Endodermal cell (in vitro differentiated cells): Measurements from ENCODE around the gene RAPGEF2. TPM values are rescaled to one million over a fixed set of nuclear protein-coding genes. Genes with fewer than 3 reads are reported as not detected.

ENCODE experiments used
- DNase-seq: peaks from one replicate; pipeline ENCODE4 v3.0.0-alpha.2; 2017
- H3K27ac ChIP-seq: 2 replicates; pipeline ENCODE4 v1.5.1; 2013; ENCODE audit warnings: mild to moderate bottlenecking, low read depth, low read length, moderate library complexity
- H3K27me3 ChIP-seq: 2 replicates; pipeline ENCODE4 v1.6.1; 2013; ENCODE audit warnings: mild to moderate bottlenecking, low read length, moderate library complexity; ENCODE audit not compliant: insufficient read depth, control insufficient read depth, poor library complexity, severe bottlenecking
- H3K36me3 ChIP-seq: 2 replicates; pipeline ENCODE4 v1.7.0; 2013; ENCODE audit warnings: mild to moderate bottlenecking, low read length, moderate library complexity; ENCODE audit not compliant: control insufficient read depth, insufficient read depth
- H3K4me1 ChIP-seq: one replicate; pipeline ENCODE4 v1.7.0; 2013; ENCODE audit warnings: low read length; ENCODE audit not compliant: control insufficient read depth, insufficient read depth
- H3K4me3 ChIP-seq: 2 replicates; pipeline ENCODE4 v1.5.1; 2013; ENCODE audit warnings: mild to moderate bottlenecking, low read length, moderate library complexity
- H3K9ac ChIP-seq: 2 replicates; pipeline ENCODE4 v1.6.1; 2013; ENCODE audit warnings: mild to moderate bottlenecking, low read length, moderate library complexity; ENCODE audit not compliant: poor library complexity, severe bottlenecking; ENCODE audit errors: extremely low read depth
- H3K9me3 ChIP-seq: 2 replicates; pipeline ENCODE4 v1.6.1; 2013; ENCODE audit warnings: mild to moderate bottlenecking, low read length, moderate library complexity; ENCODE audit not compliant: control insufficient read depth
- H3K27ac Mint-ChIP-seq: 2 replicates; pipeline ENCODE4 v1.8.0; 2020; ENCODE audit warnings: mixed read lengths
- H3K27me3 Mint-ChIP-seq: 2 replicates; pipeline ENCODE4 v1.8.0; 2021; ENCODE audit warnings: mild to moderate bottlenecking, mixed read lengths; ENCODE audit not compliant: insufficient read depth
- H3K36me3 Mint-ChIP-seq: 2 replicates; pipeline ENCODE4 v1.8.0; 2020; ENCODE audit warnings: low read depth, mixed read lengths
- H3K4me1 Mint-ChIP-seq: 2 replicates; pipeline ENCODE4 v1.8.0; 2020; ENCODE audit warnings: mixed read lengths
- H3K4me3 Mint-ChIP-seq: 2 replicates; pipeline ENCODE4 v1.8.0; 2020; ENCODE audit warnings: mild to moderate bottlenecking, moderate library complexity, mixed read lengths
- H3K9me3 Mint-ChIP-seq: 2 replicates; pipeline ENCODE4 v1.8.0; 2020; ENCODE audit warnings: mild to moderate bottlenecking, mixed read lengths
- CTCF ChIP-seq: fragments of 200-600 bp; sonication (generic); conservative IDR thresholded peaks from 2 replicates; pipeline ENCODE4 v1.5.0; 2021; ENCODE audit warnings: antibody characterized with exemption, mild to moderate bottlenecking
- WGBS, 2 experiments: methylation state at CpG; one replicate each; pipeline versions ENCODE4 v1.1.5 to v1.1.7; 2013; ENCODE audit warnings: missing lambda C conversion rate in 2 of 2, mixed read lengths in 1 of 2; ENCODE audit not compliant: insufficient coverage in 1 of 2, insufficient read length in 1 of 2; 5-methylcytosine and 5-hydroxymethylcytosine counted together
- total RNA-seq, 2 donors: library from RNA; stranded (reverse); fragmentation: NEBNext Ultra II Directional in 1 of 2; extraction: Animal tissue kit (Norgen Biotek cat#: 25700) in 1 of 2; gene quantifications; 2 replicates in 1 of 2; 3 replicates in 1 of 2; pipeline ENCODE4 v1.2.1, GENCODE V29; 2021

Gene RAPGEF2
- total RNA-seq, 2 donors from 2014 or later, result 63.4 to 78.2 TPM

DNA sequence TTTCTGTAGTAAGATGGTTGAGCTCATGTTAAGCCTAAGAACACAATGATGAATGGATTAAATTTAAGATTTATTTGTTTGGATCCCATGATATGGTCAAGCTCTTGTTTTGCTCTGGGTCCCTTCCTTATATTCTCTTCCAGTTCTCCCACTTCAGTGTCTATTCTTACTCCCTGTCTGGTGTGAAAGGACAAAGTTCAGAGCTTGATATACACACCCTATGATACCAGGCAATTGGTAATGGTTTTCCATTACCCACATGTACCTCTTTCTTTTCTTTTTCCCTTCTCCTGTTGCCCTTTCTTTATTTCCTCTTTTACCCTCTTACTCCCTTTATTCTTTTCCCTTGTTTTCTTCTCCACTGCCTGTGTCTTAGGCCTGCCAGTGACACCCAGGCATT lies 223.6 kb downstream of the RAPGEF2 start:
- Histone ChIP-seq H3K9ac (no peak overlapping the region), H3K36me3 (peaks cover 37% of the 10 kb centered on the region), H3K27me3 (no peaks in the 10 kb centered on the region), H3K4me3 (no peak overlapping the region), H3K27ac (no peak overlapping the region), H3K4me1 (no peaks in the 10 kb centered on the region), H3K9me3 (no peaks in the 10 kb centered on the region)
- Mint-ChIP-seq H3K27me3 (no peaks in the 10 kb centered on the region), H3K4me1 (peaks cover 2% of the 10 kb centered on the region), H3K4me3 (no peak overlapping the region), H3K27ac (no peak overlapping the region), H3K9me3 (no peaks in the 10 kb centered on the region), H3K36me3 (peaks cover 36% of the 10 kb centered on the region)
- no peak for TF ChIP-seq CTCF
- no peak for DNase-seq

DNA sequence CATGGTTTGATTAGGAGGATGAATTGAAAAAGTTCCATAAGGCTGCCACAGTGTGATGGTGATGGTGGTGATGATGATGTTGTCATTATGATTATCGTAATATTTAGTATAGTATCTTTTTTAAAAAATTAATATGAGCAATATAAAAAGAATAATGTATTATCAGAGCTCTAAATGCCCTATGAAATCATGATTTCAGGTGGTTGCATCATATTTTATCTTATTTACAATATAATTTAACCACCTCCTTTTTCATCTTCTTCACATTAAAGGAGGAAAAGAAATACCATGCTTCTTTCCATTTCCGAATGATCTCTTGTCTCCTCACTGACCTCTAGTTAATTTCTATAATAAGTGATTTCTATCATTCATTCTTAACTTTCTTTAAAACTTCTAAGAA lies 225.9 kb downstream of the RAPGEF2 start:
- no peaks in the 10 kb centered on the region for H3K9me3 ChIP-seq
- Mint-ChIP-seq H3K4me1 (peaks cover 3% of the 10 kb centered on the region), H3K27me3 (no peaks in the 10 kb centered on the region), H3K27ac (no peak overlapping the region), H3K36me3 (peaks cover 33% of the 10 kb centered on the region), H3K9me3 (no peaks in the 10 kb centered on the region), H3K4me3 (no peak overlapping the region)
- H3K36me3 ChIP-seq, result peaks cover 32% of the 10 kb centered on the region
- H3K27ac ChIP-seq, result no peak overlapping the region
- H3K4me3 ChIP-seq, result no peak overlapping the region
- WGBS, 2 experiments, result no CpG with 5 or more reads among the region's 2 CpGs
- H3K27me3 ChIP-seq, result no peaks in the 10 kb centered on the region
- DNase-seq, result no peak
- TF ChIP-seq CTCF, result no peak
- no peak overlapping the region for H3K9ac ChIP-seq
- no peaks in the 10 kb centered on the region for H3K4me1 ChIP-seq

DNA sequence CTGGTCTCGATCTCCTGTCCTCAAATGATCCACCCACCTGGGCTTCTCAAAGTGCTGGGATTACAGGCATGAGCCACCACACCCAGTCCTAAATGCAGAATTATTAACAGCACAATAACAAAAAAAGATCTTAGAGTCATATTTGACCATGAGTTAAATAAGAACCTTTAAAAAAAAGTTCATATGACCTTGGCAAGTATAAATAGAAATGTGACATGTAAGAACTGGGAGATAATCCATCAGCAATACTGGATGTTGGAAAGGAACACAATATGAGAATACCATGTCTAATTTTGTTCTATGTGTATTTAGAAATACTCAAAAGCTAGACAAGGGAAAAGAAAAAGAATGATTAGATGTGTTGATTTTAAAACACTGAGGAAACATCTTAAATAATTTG lies 231.6 kb downstream of the RAPGEF2 start:
- Mint-ChIP-seq H3K27me3 (no peaks in the 10 kb centered on the region), H3K4me1 (peaks cover 3% of the 10 kb centered on the region), H3K27ac (no peak overlapping the region), H3K4me3 (no peak overlapping the region), H3K9me3 (no peaks in the 10 kb centered on the region), H3K36me3 (peaks cover 66% of the 10 kb centered on the region)
- 95% methylated on average over 1 of the region's 1 CpG; no CpG with 5 or more reads in 1 of the 2 experiments for WGBS, 2 experiments
- Histone ChIP-seq H3K27ac (no peak overlapping the region), H3K4me3 (no peak overlapping the region), H3K9me3 (no peaks in the 10 kb centered on the region), H3K27me3 (no peaks in the 10 kb centered on the region), H3K36me3 (peaks cover 63% of the 10 kb centered on the region), H3K4me1 (no peaks in the 10 kb centered on the region), H3K9ac (no peak overlapping the region)
- no peak for TF ChIP-seq CTCF
- no peak for DNase-seq
